PC-9 (cell line): ENCODE measurements around the gene SART3. TPM values are rescaled to one million over a fixed set of nuclear protein-coding genes. Genes with fewer than 3 reads are reported as not detected.

Experiments
- BruUV-seq: library from RNA; stranded (reverse); fragments of 400-500 nt; replicated peaks from 2 replicates; lab custom pipeline; 2021; lab: Mats Ljungman, UMichigan
- CTCF ChIA-PET: fragments of 300-600 bp; sonication (Branson Sonifier 250); formaldehyde crosslinking; loops from one replicate; lab custom pipeline; 2022; ENCODE audit warnings: antibody characterized with exemption; lab: Charles Lee
- POLR2A ChIA-PET: fragments of 300-600 bp; sonication (Branson Sonifier 250); formaldehyde crosslinking; loops from one replicate; lab custom pipeline; 2022; ENCODE audit warnings: antibody characterized with exemption; ENCODE audit not compliant: unreplicated experiment; lab: Charles Lee
- DNase-seq, 2 experiments: peaks; one replicate each; pipeline versions ENCODE4 v3.0.0 to v3.0.0-alpha.2; 2015 to 2022; ENCODE audit warnings: mixed read lengths in 1 of 2
- H2AFZ ChIP-seq: fragments of 200-600 bp; sonication (generic); 2 replicates; pipeline ENCODE4 v1.8.1; 2017; ENCODE audit warnings: antibody characterized with exemption
- H3F3A ChIP-seq: fragments of 200-600 bp; sonication (generic); 2 replicates; pipeline ENCODE4 v1.8.1; 2017; ENCODE audit warnings: antibody characterized with exemption, mild to moderate bottlenecking, low read depth; ENCODE audit not compliant: insufficient read depth
- H3K27ac ChIP-seq: fragments of 200-600 bp; sonication (generic); 2 replicates; pipeline ENCODE4 v1.6.1; 2016; ENCODE audit warnings: mixed run types
- H3K27me3 ChIP-seq: fragments of 200-600 bp; sonication (generic); 2 replicates; pipeline ENCODE4 v1.6.1; 2016; ENCODE audit warnings: low read depth, mixed run types; ENCODE audit not compliant: insufficient read depth
- H3K36me3 ChIP-seq: fragments of 200-600 bp; sonication (generic); 2 replicates; pipeline ENCODE4 v1.6.1; 2016; ENCODE audit warnings: low read depth, mixed run types
- H3K4me1 ChIP-seq: fragments of 200-600 bp; sonication (generic); replicated peaks from 2 replicates; pipeline ENCODE4 v1.6.1; 2016; ENCODE audit warnings: mixed run types; ENCODE audit not compliant: insufficient read depth
- H3K4me2 ChIP-seq: fragments of 200-600 bp; sonication (generic); 2 replicates; pipeline ENCODE4 v1.6.1; 2017; ENCODE audit warnings: mixed run types
- H3K4me3 ChIP-seq: fragments of 200-600 bp; sonication (generic); 2 replicates; pipeline ENCODE4 v1.6.1; 2016; ENCODE audit warnings: mixed run types
- H3K79me2 ChIP-seq: fragments of 200-600 bp; sonication (generic); 2 replicates; pipeline ENCODE4 v1.6.1; 2017; ENCODE audit warnings: low read depth, mixed run types
- H3K9me2 ChIP-seq: fragments of 200-600 bp; sonication (generic); 2 replicates; pipeline ENCODE4 v1.8.1; 2017; ENCODE audit warnings: mild to moderate bottlenecking; ENCODE audit not compliant: insufficient read depth
- H3K9me3 ChIP-seq: fragments of 200-600 bp; sonication (generic); 2 replicates; pipeline ENCODE4 v1.8.1; 2016; ENCODE audit warnings: low read depth; ENCODE audit not compliant: insufficient read depth
- H4K20me1 ChIP-seq: fragments of 200-600 bp; sonication (generic); 2 replicates; pipeline ENCODE4 v1.8.1; 2017; ENCODE audit not compliant: insufficient read depth
- EZH2 ChIP-seq: fragments of 200-600 bp; sonication (generic); IDR thresholded peaks from 2 replicates; pipeline ENCODE4 v1.8.0; 2017; ENCODE audit warnings: antibody characterized with exemption, low read depth
- intact Hi-C: fragments of 100-400 bp; cut with micrococcal nuclease; formaldehyde crosslinking; loops from one replicate; pipeline ENCODE4 v1.10.0; 2022; ENCODE audit not compliant: unreplicated experiment
- total RNA-seq: library from RNA; stranded (reverse); gene quantifications from 2 replicates; pipeline ENCODE4 v1.2.3, GENCODE V29; 2021
- TF ChIP-seq, protein P1 (sequence below): fragments of 200-600 bp; sonication (generic); conservative IDR thresholded peaks from 2 replicates; pipeline ENCODE4 v1.6.1; 2017; ENCODE audit warnings: mixed run types, antibody characterized with exemption, mild to moderate bottlenecking, moderate library complexity

SART3 gene
- total RNA-seq, 1 experiment from 2014 or later: 49.3 TPM

DNA sequence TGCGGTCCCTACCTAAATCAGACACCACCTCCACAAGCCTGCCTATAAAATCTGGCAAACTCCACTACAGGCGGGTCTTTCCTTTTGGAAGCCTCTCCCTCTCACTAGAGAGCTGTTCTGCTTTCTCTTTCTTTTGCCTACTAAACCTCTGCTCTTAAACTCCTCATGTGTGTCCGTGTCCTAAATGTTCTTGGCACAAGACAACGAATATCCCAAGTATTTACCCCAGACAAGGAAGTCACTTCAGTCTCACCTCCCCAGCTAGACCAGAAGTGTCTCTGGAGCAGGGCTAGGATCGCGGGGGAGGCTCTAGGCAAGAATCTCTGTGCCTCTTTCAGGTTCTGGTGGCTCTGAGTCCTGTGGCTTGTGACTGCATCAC, 83.1 kb downstream of the SART3 start:
- CTCF ChIA-PET: no interaction called here

DNA sequence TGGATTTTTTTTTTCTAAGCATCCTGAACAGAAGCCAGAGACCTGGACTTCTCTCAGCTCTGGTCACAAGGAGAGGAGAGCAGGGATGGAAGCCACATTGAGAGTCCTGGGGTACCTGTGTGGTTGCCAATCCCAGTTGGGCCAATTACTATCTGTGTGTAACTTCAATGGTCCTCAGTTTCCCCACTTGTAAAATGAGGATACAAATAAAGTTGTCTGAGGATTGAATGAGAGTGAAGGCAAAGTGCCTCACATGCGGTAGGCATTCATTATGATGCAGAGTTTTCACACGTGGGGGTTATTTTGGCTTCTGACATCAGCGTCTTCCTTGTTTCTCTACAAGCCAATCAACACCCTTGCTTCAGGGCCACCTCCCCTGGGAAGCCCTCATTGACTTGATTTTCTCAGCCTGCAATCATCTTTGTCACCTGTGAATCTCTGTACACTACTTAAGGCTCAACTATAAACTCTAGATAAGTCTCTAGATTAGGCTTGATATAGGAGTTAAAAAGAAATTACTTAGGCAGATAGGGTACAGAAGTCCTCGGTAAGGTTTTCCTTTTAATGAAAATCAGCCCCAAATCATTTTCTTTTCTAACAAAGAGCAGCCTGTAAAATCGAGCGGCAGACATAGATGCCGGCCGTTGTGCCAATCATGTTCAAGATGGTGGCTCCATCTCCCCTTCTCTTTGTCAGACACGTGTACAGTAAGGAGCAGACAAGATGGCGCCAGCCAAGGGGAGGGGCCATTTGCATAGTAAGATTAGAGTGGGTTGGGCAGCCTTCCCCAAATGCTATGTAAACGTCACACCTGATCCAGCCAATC, 83.7 kb downstream of the SART3 start:
- Histone ChIP-seq H2AFZ (no peak overlapping the region), H3K4me1 (no peaks in the 10 kb centered on the region), H3K4me3 (no peak overlapping the region), H3K36me3 (no peaks in the 10 kb centered on the region), H3K9me2 (no peaks in the 10 kb centered on the region), H3K9me3 (no peaks in the 10 kb centered on the region), H4K20me1 (no peaks in the 10 kb centered on the region), H3K79me2 (no peaks in the 10 kb centered on the region), H3K27me3 (peaks cover 74% of the 10 kb centered on the region), H3F3A (no peaks in the 10 kb centered on the region), H3K4me2 (no peak overlapping the region), H3K27ac (no peak overlapping the region)
- DNase-seq: no peak
- intact Hi-C loops: no loop called here
- ChIA-PET POLR2A (no interaction called here), CTCF (no interaction called here)
- BruUV-seq: no TSS peak
- TF ChIP-seq EZH2: no peak

More for the DNA sequence above, 83.1 kb downstream of the SART3 start:
- no peaks in the 10 kb centered on the region for H3K9me3 ChIP-seq
- H4K20me1 ChIP-seq: no peaks in the 10 kb centered on the region
- TF ChIP-seq, protein P1, sequence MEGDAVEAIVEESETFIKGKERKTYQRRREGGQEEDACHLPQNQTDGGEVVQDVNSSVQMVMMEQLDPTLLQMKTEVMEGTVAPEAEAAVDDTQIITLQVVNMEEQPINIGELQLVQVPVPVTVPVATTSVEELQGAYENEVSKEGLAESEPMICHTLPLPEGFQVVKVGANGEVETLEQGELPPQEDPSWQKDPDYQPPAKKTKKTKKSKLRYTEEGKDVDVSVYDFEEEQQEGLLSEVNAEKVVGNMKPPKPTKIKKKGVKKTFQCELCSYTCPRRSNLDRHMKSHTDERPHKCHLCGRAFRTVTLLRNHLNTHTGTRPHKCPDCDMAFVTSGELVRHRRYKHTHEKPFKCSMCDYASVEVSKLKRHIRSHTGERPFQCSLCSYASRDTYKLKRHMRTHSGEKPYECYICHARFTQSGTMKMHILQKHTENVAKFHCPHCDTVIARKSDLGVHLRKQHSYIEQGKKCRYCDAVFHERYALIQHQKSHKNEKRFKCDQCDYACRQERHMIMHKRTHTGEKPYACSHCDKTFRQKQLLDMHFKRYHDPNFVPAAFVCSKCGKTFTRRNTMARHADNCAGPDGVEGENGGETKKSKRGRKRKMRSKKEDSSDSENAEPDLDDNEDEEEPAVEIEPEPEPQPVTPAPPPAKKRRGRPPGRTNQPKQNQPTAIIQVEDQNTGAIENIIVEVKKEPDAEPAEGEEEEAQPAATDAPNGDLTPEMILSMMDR: no peak
- TF ChIP-seq EZH2: no peak
- intact Hi-C loops: no loop called here
- no TSS peak for BruUV-seq
- no peak overlapping the region for H3K4me3 ChIP-seq
- no peaks in the 10 kb centered on the region for H3K4me1 ChIP-seq
- H3K27me3 ChIP-seq: peaks cover 75% of the 10 kb centered on the region
- no peak for DNase-seq
- H3K79me2 ChIP-seq: no peaks in the 10 kb centered on the region
- H3F3A ChIP-seq: no peaks in the 10 kb centered on the region
- H3K9me2 ChIP-seq: no peaks in the 10 kb centered on the region
- H3K27ac ChIP-seq: no peak overlapping the region
- no peak overlapping the region for H3K4me2 ChIP-seq
- H2AFZ ChIP-seq: no peak overlapping the region
- no peaks in the 10 kb centered on the region for H3K36me3 ChIP-seq
- POLR2A ChIA-PET: no interaction called here

GRCh38 chr12:108475396-108475795, 85.6 kb downstream of the SART3 start:
- no peak overlapping the region for H3K4me3 ChIP-seq
- DNase-seq: no peak
- no peaks in the 10 kb centered on the region for H3K79me2 ChIP-seq
- no peaks in the 10 kb centered on the region for H4K20me1 ChIP-seq
- no peaks in the 10 kb centered on the region for H3K9me3 ChIP-seq
- no peak for TF ChIP-seq EZH2
- TF ChIP-seq, protein P1: no peak
- CTCF ChIA-PET: no interaction called here
- BruUV-seq: no TSS peak
- no peaks in the 10 kb centered on the region for H3K9me2 ChIP-seq
- H3K4me1 ChIP-seq: no peaks in the 10 kb centered on the region
- no peak overlapping the region for H3K4me2 ChIP-seq
- H3K27me3 ChIP-seq: peaks cover 64% of the 10 kb centered on the region
- no peak overlapping the region for H3K27ac ChIP-seq
- H3F3A ChIP-seq: no peaks in the 10 kb centered on the region
- H3K36me3 ChIP-seq: no peaks in the 10 kb centered on the region
- no peak overlapping the region for H2AFZ ChIP-seq
- intact Hi-C loops: no loop called here
- POLR2A ChIA-PET: no interaction called here
